LNCAP (cell line): ENCODE results near the gene LRRC8E.

ENCODE experiments used
- CTCF ChIP-seq: fragments of 450-650 bp; IDR thresholded peaks from 2 replicates; pipeline ENCODE4 v1.5.1; 2017; ENCODE audit warnings: mild to moderate bottlenecking

The LRRC8E gene

GRCh38 chr19:7856679-7857663 lies 31.3 kb upstream of the LRRC8E start:
- no peak for TF ChIP-seq CTCF

- TF ChIP-seq CTCF, result no peak
Measured at GRCh38 chr19:7857727-7858108, 30.6 kb upstream of the LRRC8E start.

- TF ChIP-seq CTCF, result no peak
Measured at GRCh38 chr19:7858109-7858770, 30.1 kb upstream of the LRRC8E start.

GRCh38 chr19:7859831-7860713 lies 28.2 kb upstream of the LRRC8E start:
- TF ChIP-seq CTCF, result no peak

GRCh38 chr19:7860714-7861618 lies 27.3 kb upstream of the LRRC8E start:
- TF ChIP-seq CTCF, result no peak

- no peak for TF ChIP-seq CTCF
Measured at GRCh38 chr19:7861619-7862412, 26.5 kb upstream of the LRRC8E start.
